Keratinocyte (primary cell): ENCODE results near the gene ECE1. TPM values are rescaled to one million over a fixed set of nuclear protein-coding genes. Genes with fewer than 3 reads are reported as not detected.
"Not testable (repeated sequence)": the region's sequence is repeated elsewhere in the genome, so short reads cannot be mapped to it uniquely, and the experiment has no call there.

Experiments used
- DNase-seq: peaks from one replicate; pipeline ENCODE4 v3.0.0-alpha.2; 2011; ENCODE audit warnings: low read depth, missing footprints, low spot score
- FAIRE-seq: peaks from 2 replicates; lab custom pipeline; 2011; peaks lifted over from hg19 to GRCh38; lab: Jason Lieb, UNC
- H2AFZ ChIP-seq: 2 replicates; pipeline ENCODE4 v1.6.0; 2012; ENCODE audit warnings: low read length, control low read depth, inconsistent platforms; ENCODE audit not compliant: control insufficient read depth
- H3K27ac ChIP-seq: 2 replicates; pipeline ENCODE4 v1.5.1; 2011; ENCODE audit warnings: low read length; ENCODE audit not compliant: control insufficient read depth, insufficient read depth
- H3K27me3 ChIP-seq: 3 replicates; pipeline ENCODE4 v1.6.0; 2011; ENCODE audit warnings: low read length; ENCODE audit not compliant: control insufficient read depth, insufficient read depth; ENCODE audit errors: extremely low read depth
- H3K36me3 ChIP-seq, 2 experiments: 2 replicates in 1 of 2; 3 replicates in 1 of 2; pipeline ENCODE4 v1.5.1; 2011; ENCODE audit warnings: low read length in 2 of 2, mild to moderate bottlenecking in 1 of 2; ENCODE audit not compliant: control insufficient read depth in 2 of 2, insufficient read depth in 2 of 2; ENCODE audit errors: extremely low read depth in 1 of 2
- H3K4me1 ChIP-seq: 3 replicates; pipeline ENCODE4 v1.5.1; 2011; ENCODE audit warnings: low read length; ENCODE audit not compliant: control insufficient read depth, insufficient read depth; ENCODE audit errors: extremely low read depth
- H3K4me2 ChIP-seq: 3 replicates; pipeline ENCODE4 v1.6.0; 2011; ENCODE audit warnings: low read depth, low read length; ENCODE audit not compliant: control insufficient read depth, insufficient read depth; ENCODE audit errors: extremely low read depth
- H3K4me3 ChIP-seq, 3 experiments: fragments of 200-600 bp in 1 of 3; sonication (generic) in 1 of 3; 2 replicates in 2 of 3; 3 replicates in 1 of 3; pipeline ENCODE4 v1.5.1; 2011 to 2016; ENCODE audit warnings: low read length in 3 of 3, mild to moderate bottlenecking in 3 of 3, control low read depth in 2 of 3, inconsistent platforms in 1 of 3, low read depth in 1 of 3, mixed read lengths in 1 of 3, mixed run types in 1 of 3, moderate library complexity in 1 of 3; ENCODE audit not compliant: control insufficient read depth in 2 of 3, insufficient read depth in 2 of 3; ENCODE audit errors: extremely low read depth in 1 of 3
- H3K79me2 ChIP-seq: 2 replicates; pipeline ENCODE4 v1.6.0; 2012; ENCODE audit warnings: low read length; ENCODE audit not compliant: control insufficient read depth, insufficient read depth
- H3K9ac ChIP-seq: 3 replicates; pipeline ENCODE4 v1.6.0; 2011; ENCODE audit warnings: low read length; ENCODE audit not compliant: control insufficient read depth, insufficient read depth; ENCODE audit errors: extremely low read depth
- H3K9me1 ChIP-seq: 3 replicates; pipeline ENCODE4 v1.6.0; 2011; ENCODE audit warnings: low read length; ENCODE audit not compliant: control insufficient read depth, insufficient read depth; ENCODE audit errors: extremely low read depth
- H3K9me3 ChIP-seq: 2 replicates; pipeline ENCODE4 v1.5.1; 2012; ENCODE audit warnings: low read depth, low read length; ENCODE audit not compliant: control insufficient read depth
- H4K20me1 ChIP-seq: 3 replicates; pipeline ENCODE4 v1.6.0; 2011; ENCODE audit warnings: low read length; ENCODE audit not compliant: control insufficient read depth, insufficient read depth; ENCODE audit errors: extremely low read depth
- EZH2 ChIP-seq: IDR thresholded peaks from one replicate; pipeline ENCODE4 v1.6.1; 2012; ENCODE audit warnings: inconsistent platforms, mild to moderate bottlenecking, low read length, moderate library complexity
- dilution Hi-C: fragments of 300-500 bp; cut with MboI; formaldehyde crosslinking; loops from one replicate; pipeline ENCODE4 v1.7.0; 2020; ENCODE audit warnings: low sequenced_read_pairs; ENCODE audit not compliant: extremely low pct_ligation_motif_present
- polyA plus RNA-seq, 5 experiments: library from polyadenylated mRNA; depleted of rRNA in 3 of 5; stranded (reverse) in 3 of 5; stranded (forward) in 1 of 5; unstranded in 1 of 5; fragments of >200 nt; gene quantifications; 1 replicate in 1 of 5; 2 replicates in 3 of 5; 3 replicates in 1 of 5; pipeline versions ENCODE4 v1.2.1 to v1.2.3, GENCODE V29; 2011 to 2012; ENCODE audit warnings: missing spikeins in 2 of 5, low read depth in 1 of 5, low replicate concordance in 1 of 5
- TF ChIP-seq, protein P1 (sequence below), 3 experiments: IDR thresholded peaks in 1 of 3; conservative IDR thresholded peaks in 1 of 3; optimal IDR thresholded peaks in 1 of 3; 2 replicates in 2 of 3; 3 replicates in 1 of 3; pipeline versions ENCODE3 to v1.5.1; 2011; ENCODE audit warnings: low read length in 3 of 3, mild to moderate bottlenecking in 3 of 3, moderate library complexity in 2 of 3, control low read depth in 1 of 3, inconsistent platforms in 1 of 3; ENCODE audit not compliant: insufficient read depth in 2 of 3; ENCODE audit errors: extremely low read depth in 1 of 3

Gene ECE1
- polyA plus RNA-seq, 1 donor (not counting 4 experiments of a cell fraction or from before 2014, with no cell fraction given) = 59.1 TPM

DNA sequence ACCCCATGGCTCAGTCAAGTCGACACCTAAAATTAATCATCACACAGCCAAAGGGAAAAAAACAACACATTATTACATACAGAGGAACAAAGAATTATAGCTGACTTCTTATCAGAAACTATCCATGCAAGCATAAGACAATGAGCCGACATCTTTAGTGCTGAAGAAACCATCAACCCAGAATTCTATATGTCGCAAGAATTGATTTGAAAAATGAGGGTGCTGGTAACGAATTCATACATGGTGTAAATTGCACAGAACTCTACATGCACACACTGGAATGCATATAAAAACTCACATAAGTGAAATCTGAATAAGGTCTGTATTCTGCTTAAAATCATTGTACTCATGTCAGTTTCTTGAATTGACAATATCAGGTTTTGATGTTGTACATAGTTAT is 88.6 kb downstream of the ECE1 start:
- no peak overlapping the region for H3K9ac ChIP-seq
- FAIRE-seq (no peak), DNase-seq (no peak)
- H3K27ac ChIP-seq = no peak overlapping the region
- H3K4me3 ChIP-seq = no peak overlapping the region
- no peaks in the 10 kb centered on the region for H3K27me3 ChIP-seq
- H3K9me1 ChIP-seq = no peaks in the 10 kb centered on the region
- dilution Hi-C loops = no loop called here
- no peaks in the 10 kb centered on the region for H3K9me3 ChIP-seq
- H4K20me1 ChIP-seq = no peaks in the 10 kb centered on the region
- H3K4me2 ChIP-seq = no peak overlapping the region
- no peak overlapping the region for H2AFZ ChIP-seq
- no peak for TF ChIP-seq EZH2
- TF ChIP-seq, protein P1, sequence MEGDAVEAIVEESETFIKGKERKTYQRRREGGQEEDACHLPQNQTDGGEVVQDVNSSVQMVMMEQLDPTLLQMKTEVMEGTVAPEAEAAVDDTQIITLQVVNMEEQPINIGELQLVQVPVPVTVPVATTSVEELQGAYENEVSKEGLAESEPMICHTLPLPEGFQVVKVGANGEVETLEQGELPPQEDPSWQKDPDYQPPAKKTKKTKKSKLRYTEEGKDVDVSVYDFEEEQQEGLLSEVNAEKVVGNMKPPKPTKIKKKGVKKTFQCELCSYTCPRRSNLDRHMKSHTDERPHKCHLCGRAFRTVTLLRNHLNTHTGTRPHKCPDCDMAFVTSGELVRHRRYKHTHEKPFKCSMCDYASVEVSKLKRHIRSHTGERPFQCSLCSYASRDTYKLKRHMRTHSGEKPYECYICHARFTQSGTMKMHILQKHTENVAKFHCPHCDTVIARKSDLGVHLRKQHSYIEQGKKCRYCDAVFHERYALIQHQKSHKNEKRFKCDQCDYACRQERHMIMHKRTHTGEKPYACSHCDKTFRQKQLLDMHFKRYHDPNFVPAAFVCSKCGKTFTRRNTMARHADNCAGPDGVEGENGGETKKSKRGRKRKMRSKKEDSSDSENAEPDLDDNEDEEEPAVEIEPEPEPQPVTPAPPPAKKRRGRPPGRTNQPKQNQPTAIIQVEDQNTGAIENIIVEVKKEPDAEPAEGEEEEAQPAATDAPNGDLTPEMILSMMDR (optimal IDR thresholded peaks at IDR 0.05 in 1 of 3, IDR thresholded peaks at IDR 0.05 in 1 of 3, conservative IDR thresholded peaks at IDR 0.05 in 1 of 3; ENCODE audit: extremely low read depth in 1 of 3, insufficient read depth in 2 of 3, low read length in 3 of 3) = no peak
- H3K36me3 ChIP-seq = no peaks in the 10 kb centered on the region
- no peaks in the 10 kb centered on the region for H3K79me2 ChIP-seq
- peaks cover 6% of the 10 kb centered on the region for H3K4me1 ChIP-seq

DNA sequence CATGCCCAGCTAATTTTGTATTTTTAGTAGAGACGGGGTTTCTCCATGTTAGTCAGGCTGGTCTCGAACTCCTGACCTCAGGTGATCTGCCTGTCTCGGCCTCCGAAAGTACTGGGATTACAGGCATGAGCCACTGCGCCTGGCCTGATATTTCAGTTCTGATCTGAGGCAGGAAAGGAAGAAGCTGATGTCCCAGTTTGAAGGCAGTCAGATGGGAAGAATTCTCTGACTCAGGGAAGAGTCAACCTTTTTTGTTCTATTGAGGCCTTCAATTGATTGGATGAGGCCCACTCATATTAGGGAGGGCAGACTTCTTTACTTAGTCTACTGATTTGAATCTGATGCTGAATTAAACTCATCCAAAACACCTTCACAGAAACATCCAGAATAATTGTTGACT is 89.0 kb downstream of the ECE1 start:
- H3K36me3 ChIP-seq, H3K9ac ChIP-seq, H3K27me3 ChIP-seq, H3K4me1 ChIP-seq, H3K27ac ChIP-seq, H4K20me1 ChIP-seq, H3K4me3 ChIP-seq, H3K79me2 ChIP-seq, H2AFZ ChIP-seq, H3K9me3 ChIP-seq, dilution Hi-C loops, FAIRE-seq, H3K9me1 ChIP-seq, DNase-seq, H3K4me2 ChIP-seq: not testable (repeated sequence)

DNA sequence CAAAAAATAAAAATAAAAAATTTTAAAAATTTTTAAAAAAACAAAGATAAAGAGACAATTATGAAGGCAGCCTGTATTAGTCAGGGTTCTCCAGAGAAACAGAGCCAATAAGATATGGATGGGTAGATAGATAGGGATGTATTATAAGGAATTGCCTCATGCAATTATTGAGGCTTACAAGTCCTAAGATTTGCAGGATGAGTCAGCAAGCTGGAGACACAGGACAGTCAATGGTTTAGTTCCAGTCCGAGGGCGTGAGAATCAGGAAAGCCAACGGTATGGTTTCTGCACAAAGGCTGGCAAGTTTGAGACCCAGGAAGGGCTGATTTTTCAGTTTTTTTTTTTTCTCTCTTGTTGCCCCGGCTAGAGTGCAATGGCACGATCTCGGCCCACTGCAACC is 89.5 kb downstream of the ECE1 start:
- no peaks in the 10 kb centered on the region for H3K79me2 ChIP-seq
- no peaks in the 10 kb centered on the region for H4K20me1 ChIP-seq
- no peaks in the 10 kb centered on the region for H3K27me3 ChIP-seq
- H3K4me2 ChIP-seq = no peak overlapping the region
- H3K9me3 ChIP-seq = no peaks in the 10 kb centered on the region
- no peaks in the 10 kb centered on the region for H3K9me1 ChIP-seq
- peaks cover 1% of the 10 kb centered on the region for H3K4me1 ChIP-seq
- H3K27ac ChIP-seq = no peak overlapping the region
- H3K4me3 ChIP-seq = no peak overlapping the region
- DNase-seq (no peak), FAIRE-seq (no peak)
- no peak overlapping the region for H2AFZ ChIP-seq
- TF ChIP-seq, protein P1 (optimal IDR thresholded peaks at IDR 0.05 in 1 of 3, IDR thresholded peaks at IDR 0.05 in 1 of 3, conservative IDR thresholded peaks at IDR 0.05 in 1 of 3; ENCODE audit: extremely low read depth in 1 of 3, insufficient read depth in 2 of 3, low read length in 3 of 3) = no peak
- TF ChIP-seq EZH2 = no peak
- H3K9ac ChIP-seq = no peak overlapping the region
- dilution Hi-C loops = no loop called here
- no peaks in the 10 kb centered on the region for H3K36me3 ChIP-seq
